ENCODE measurements around the gene COL9A3.

GRCh38 chr20:62768234-62768546 is 48.7 kb upstream of the COL9A3 start:
- no peak for TF ChIP-seq CTCF (IDR thresholded peaks at IDR 0.05)
- TF ChIP-seq CHD4 (IDR thresholded peaks at IDR 0.05; ENCODE audit: borderline replicate concordance) = no peak
- TF ChIP-seq HDAC2 (IDR thresholded peaks at IDR 0.05) = no peak
- no peak for TF ChIP-seq POLR2A (IDR thresholded peaks at IDR 0.05; ENCODE audit: low read length)

Measured in A549 (cell line).